Measurements from ENCODE around the gene RFC3. TPM values are rescaled to one million over a fixed set of nuclear protein-coding genes. Genes with fewer than 3 reads are reported as not detected.

RFC3 gene
- total RNA-seq, 1 donor from 2014 or later, result 7.4 TPM

GRCh38 chr13:33846303-33847062 is 28.5 kb downstream of the RFC3 start:
- Histone ChIP-seq H3K27me3 (ENCODE audit: control insufficient read depth, insufficient read depth, low read length) (no peaks in the 10 kb centered on the region), H3K4me3 (ENCODE audit: low read depth, low read length) (no peak overlapping the region), H3K36me3 (ENCODE audit: control insufficient read depth, insufficient read depth, low read length) (no peaks in the 10 kb centered on the region)
- TF ChIP-seq CTCF (IDR thresholded peaks at IDR 0.05; ENCODE audit: insufficient read depth, low read length, poor library complexity, severe bottlenecking), result no peak
- DNase-seq (ENCODE audit: low read depth), result no peak

- TF ChIP-seq CTCF (IDR thresholded peaks at IDR 0.05; ENCODE audit: insufficient read depth, low read length, poor library complexity, severe bottlenecking), result no peak
- DNase-seq (ENCODE audit: low read depth), result no peak
- Histone ChIP-seq H3K4me3 (ENCODE audit: low read depth, low read length) (no peak overlapping the region), H3K27me3 (ENCODE audit: control insufficient read depth, insufficient read depth, low read length) (no peaks in the 10 kb centered on the region), H3K36me3 (ENCODE audit: control insufficient read depth, insufficient read depth, low read length) (no peaks in the 10 kb centered on the region)
Measured at GRCh38 chr13:33849211-33849610, 31.3 kb downstream of the RFC3 start.

GRCh38 chr13:33855371-33855895 is 37.5 kb downstream of the RFC3 start:
- no peak overlapping the region for H3K4me3 ChIP-seq (ENCODE audit: low read depth, low read length)
- DNase-seq (ENCODE audit: low read depth), result no peak
- H3K36me3 ChIP-seq (ENCODE audit: control insufficient read depth, insufficient read depth, low read length), result no peaks in the 10 kb centered on the region
- no peaks in the 10 kb centered on the region for H3K27me3 ChIP-seq (ENCODE audit: control insufficient read depth, insufficient read depth, low read length)
- no peak for TF ChIP-seq CTCF (IDR thresholded peaks at IDR 0.05; ENCODE audit: insufficient read depth, low read length, poor library complexity, severe bottlenecking)

GRCh38 chr13:33859691-33860303 is 41.8 kb downstream of the RFC3 start:
- DNase-seq (ENCODE audit: low read depth), result no peak
- TF ChIP-seq CTCF (IDR thresholded peaks at IDR 0.05; ENCODE audit: insufficient read depth, low read length, poor library complexity, severe bottlenecking), result no peak
- Histone ChIP-seq H3K4me3 (ENCODE audit: low read depth, low read length) (no peak overlapping the region), H3K36me3 (ENCODE audit: control insufficient read depth, insufficient read depth, low read length) (no peaks in the 10 kb centered on the region), H3K27me3 (ENCODE audit: control insufficient read depth, insufficient read depth, low read length) (no peaks in the 10 kb centered on the region)

GRCh38 chr13:33860526-33860925 is 42.6 kb downstream of the RFC3 start:
- no peak for DNase-seq (ENCODE audit: low read depth)
- no peak for TF ChIP-seq CTCF (IDR thresholded peaks at IDR 0.05; ENCODE audit: insufficient read depth, low read length, poor library complexity, severe bottlenecking)

More at GRCh38 chr13:33860526-33860925, 42.6 kb downstream of the RFC3 start:
- Histone ChIP-seq H3K4me3 (ENCODE audit: low read depth, low read length) (no peak overlapping the region), H3K36me3 (ENCODE audit: control insufficient read depth, insufficient read depth, low read length) (no peaks in the 10 kb centered on the region), H3K27me3 (ENCODE audit: control insufficient read depth, insufficient read depth, low read length) (no peaks in the 10 kb centered on the region)
